ENCODE measurements around the gene SLC39A12. TPM values are rescaled to one million over a fixed set of nuclear protein-coding genes. Genes with fewer than 3 reads are reported as not detected.

Gene SLC39A12
- total RNA-seq, 4 donors from 2014 or later, result not detected

DNA sequence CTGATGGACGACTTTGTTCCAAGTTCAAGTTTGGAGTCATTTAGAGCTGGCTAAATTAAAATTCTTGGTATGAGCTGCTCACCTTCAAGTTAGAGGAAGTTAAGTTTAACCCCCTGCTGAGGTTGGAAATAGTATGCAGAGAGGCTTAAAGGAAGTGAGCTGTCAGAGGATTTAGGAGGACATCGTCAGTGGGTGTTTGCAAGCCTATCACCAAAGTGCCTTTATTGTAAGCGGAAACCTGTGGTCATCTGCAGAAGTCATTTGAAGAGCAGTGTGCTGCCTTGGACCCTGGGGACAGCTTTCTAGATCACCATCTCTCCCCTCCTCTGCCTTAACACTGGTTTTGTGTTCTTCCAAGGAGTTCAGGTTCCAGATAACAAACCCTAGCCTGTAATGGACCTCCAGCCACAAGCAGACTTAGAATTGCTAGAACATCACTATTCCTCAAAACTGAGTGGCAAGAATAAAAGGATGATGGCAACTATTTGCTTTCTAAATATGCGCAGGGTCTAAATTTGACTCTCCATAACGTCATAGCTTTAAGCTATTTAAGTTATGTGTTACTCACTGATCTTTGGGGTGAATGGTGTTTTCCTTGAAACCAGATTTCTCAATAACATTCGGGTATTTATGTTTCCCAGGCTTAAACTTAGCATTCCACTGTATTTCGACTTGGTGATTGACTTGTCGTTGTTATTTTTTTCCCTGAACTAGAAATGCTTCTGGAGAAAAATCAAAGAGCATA is 93.4 kb downstream of the SLC39A12 start:
- Histone ChIP-seq H3K27me3 (no peaks in the 10 kb centered on the region), H3K27ac (no peak overlapping the region), H3K9me3 (no peaks in the 10 kb centered on the region), H3K36me3 (no peaks in the 10 kb centered on the region), H3K4me3 (no peak overlapping the region), H3K4me1 (no peaks in the 10 kb centered on the region)
- TF ChIP-seq, protein P1, sequence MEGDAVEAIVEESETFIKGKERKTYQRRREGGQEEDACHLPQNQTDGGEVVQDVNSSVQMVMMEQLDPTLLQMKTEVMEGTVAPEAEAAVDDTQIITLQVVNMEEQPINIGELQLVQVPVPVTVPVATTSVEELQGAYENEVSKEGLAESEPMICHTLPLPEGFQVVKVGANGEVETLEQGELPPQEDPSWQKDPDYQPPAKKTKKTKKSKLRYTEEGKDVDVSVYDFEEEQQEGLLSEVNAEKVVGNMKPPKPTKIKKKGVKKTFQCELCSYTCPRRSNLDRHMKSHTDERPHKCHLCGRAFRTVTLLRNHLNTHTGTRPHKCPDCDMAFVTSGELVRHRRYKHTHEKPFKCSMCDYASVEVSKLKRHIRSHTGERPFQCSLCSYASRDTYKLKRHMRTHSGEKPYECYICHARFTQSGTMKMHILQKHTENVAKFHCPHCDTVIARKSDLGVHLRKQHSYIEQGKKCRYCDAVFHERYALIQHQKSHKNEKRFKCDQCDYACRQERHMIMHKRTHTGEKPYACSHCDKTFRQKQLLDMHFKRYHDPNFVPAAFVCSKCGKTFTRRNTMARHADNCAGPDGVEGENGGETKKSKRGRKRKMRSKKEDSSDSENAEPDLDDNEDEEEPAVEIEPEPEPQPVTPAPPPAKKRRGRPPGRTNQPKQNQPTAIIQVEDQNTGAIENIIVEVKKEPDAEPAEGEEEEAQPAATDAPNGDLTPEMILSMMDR (IDR thresholded peaks at IDR 0.05), result no peak
- TF ChIP-seq EP300 (IDR thresholded peaks at IDR 0.05) (no peak), POLR2A (IDR thresholded peaks at IDR 0.05) (no peak)
- DNase-seq (ENCODE audit: low spot score in 2 of 2), result no peak
- whole genome bisulfite sequencing, 2 donors, result 58 to 59% methylated on average over 8 of the region's 8 CpGs

DNA sequence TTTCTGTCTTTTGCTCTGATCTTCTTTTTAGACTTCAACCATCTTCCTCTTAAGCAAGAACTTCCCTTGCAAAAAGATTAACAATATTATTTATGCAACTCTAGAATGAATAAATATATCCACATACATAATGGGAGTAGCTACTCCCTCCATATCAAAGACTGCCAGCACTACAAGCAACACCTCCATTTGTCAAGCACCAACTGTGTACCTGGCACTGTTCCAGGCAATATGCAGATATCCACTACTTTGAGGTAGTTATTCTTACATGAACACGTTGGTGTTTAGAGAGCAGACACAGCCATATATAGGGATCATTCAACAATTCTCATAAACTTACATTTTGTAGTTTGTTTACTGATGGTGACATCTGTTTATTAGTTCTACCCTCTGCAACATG is 104.9 kb downstream of the SLC39A12 start:
- 56 to 66% methylated on average over 1 of the region's 1 CpG for WGBS, 2 donors
- H3K9me3 ChIP-seq, result no peaks in the 10 kb centered on the region

DNA sequence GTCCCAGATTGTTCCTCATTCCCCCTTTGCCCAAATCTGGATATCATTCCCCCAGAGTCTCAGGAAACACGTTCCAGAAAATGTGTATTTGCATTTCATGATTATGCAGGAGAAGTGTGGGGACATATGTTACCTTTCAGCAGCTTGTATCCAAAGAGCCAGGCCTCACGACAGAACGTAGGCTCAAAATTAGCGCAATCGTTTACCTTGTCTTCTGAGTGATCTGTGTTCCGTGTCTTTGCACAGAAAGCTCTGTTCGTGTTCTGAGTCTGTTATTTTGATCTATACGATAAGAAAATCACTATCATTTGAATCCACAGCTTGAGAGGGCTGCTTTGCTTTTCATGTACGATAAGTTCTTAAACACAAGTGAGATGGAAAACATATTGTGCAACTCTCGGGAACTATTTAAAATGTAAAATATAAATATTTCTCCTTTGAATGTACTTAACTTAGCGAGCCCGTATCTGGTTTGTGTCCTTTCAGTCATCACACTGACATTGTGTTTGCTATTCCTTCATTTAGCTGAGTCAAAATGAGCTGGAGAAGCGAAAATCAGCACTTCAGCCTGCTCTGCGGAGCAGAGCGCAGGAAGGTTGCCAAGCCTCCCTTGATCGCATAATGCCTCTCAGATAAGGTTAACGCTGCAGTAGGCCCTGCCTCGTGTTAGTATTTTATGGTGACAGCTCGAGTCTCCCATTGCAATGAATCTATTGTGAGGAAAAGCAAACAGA is 108.3 kb downstream of the SLC39A12 start:
- peaks cover 0 to under 1% (median 0%) of the 10 kb centered on the region in 4 donors for H3K9me3 ChIP-seq
- WGBS, 2 donors, result 67 to 76% methylated on average over 19 of the region's 19 CpGs
- no peaks in the 10 kb centered on the region for H3K36me3 ChIP-seq
- TF ChIP-seq POLR2A (IDR thresholded peaks at IDR 0.05) (no peak), EP300 (IDR thresholded peaks at IDR 0.05) (no peak)
- TF ChIP-seq, protein P1 (IDR thresholded peaks at IDR 0.05), result no peak
- H3K4me1 ChIP-seq, result no peaks in the 10 kb centered on the region
- no peak overlapping the region for H3K27ac ChIP-seq
- no peaks in the 10 kb centered on the region for H3K27me3 ChIP-seq
- no peak overlapping the region for H3K4me3 ChIP-seq
- DNase-seq (ENCODE audit: low spot score in 2 of 2), result no peak

More for the DNA sequence above, 104.9 kb downstream of the SLC39A12 start:
- TF ChIP-seq, protein P1 (IDR thresholded peaks at IDR 0.05), result no peak
- TF ChIP-seq EP300 (IDR thresholded peaks at IDR 0.05) (no peak), POLR2A (IDR thresholded peaks at IDR 0.05) (no peak)
- no peaks in the 10 kb centered on the region for H3K27me3 ChIP-seq
- no peaks in the 10 kb centered on the region for H3K4me1 ChIP-seq
- DNase-seq (ENCODE audit: low spot score in 2 of 2), result no peak
- H3K4me3 ChIP-seq, result no peak overlapping the region
- H3K27ac ChIP-seq, result no peak overlapping the region
- H3K36me3 ChIP-seq, result no peaks in the 10 kb centered on the region

DNA sequence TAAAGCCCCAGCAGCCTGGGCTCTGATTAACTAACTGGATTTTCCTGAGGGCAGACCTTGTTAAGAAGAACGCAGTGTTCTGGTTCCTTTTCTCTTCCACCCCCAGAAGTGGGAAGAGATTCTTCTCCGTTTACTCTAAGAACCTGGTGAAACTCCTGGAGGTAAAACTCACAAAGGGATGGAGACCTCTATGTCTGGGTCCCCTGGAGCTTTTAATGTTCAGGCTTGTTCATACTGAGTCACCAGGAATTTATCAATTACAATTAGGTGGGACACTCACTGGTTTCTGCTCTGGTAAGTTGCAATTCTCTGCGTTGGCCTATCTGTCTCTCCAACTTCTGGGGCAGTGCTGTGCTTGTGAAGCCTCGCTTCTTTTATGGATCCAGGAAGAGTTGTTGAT is 115.2 kb downstream of the SLC39A12 start:
- DNase-seq (ENCODE audit: low spot score in 2 of 2), result no peak
- H3K4me1 ChIP-seq, result no peaks in the 10 kb centered on the region
- H3K4me3 ChIP-seq, result no peak overlapping the region
- no peaks in the 10 kb centered on the region for H3K36me3 ChIP-seq
- no peak overlapping the region for H3K27ac ChIP-seq
- no peaks in the 10 kb centered on the region for H3K27me3 ChIP-seq
- 90 to 91% methylated on average over 4 of the region's 4 CpGs for WGBS, 2 donors
- TF ChIP-seq, protein P1 (IDR thresholded peaks at IDR 0.05), result no peak
- TF ChIP-seq POLR2A (IDR thresholded peaks at IDR 0.05) (no peak), EP300 (IDR thresholded peaks at IDR 0.05) (no peak)
- H3K9me3 ChIP-seq, result peaks cover 0 to 8% (median 0%) of the 10 kb centered on the region in 4 donors

DNA sequence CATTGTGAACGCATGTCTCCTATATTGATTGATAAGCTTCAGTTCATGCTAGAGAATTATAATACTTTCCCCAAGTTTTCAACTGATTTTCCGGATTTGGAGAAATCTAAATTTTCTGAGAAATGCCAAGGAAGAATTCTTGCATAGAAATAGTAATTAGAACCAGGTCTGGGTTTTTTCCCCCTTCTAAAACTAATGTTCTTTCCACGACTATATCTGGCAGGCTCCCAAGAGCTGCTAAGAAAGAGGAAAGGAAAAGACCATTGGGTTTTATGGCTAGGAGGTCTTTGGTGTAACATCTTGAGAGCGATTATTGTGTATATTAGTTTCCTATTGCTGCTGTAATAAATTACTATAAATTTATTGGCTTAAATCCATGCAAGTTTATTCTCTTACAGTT is 116.7 kb downstream of the SLC39A12 start:
- no peaks in the 10 kb centered on the region for H3K4me1 ChIP-seq
- H3K36me3 ChIP-seq, result no peaks in the 10 kb centered on the region
- no peak overlapping the region for H3K27ac ChIP-seq
- no peaks in the 10 kb centered on the region for H3K27me3 ChIP-seq
- TF ChIP-seq POLR2A (IDR thresholded peaks at IDR 0.05) (no peak), EP300 (IDR thresholded peaks at IDR 0.05) (no peak)
- TF ChIP-seq, protein P1 (IDR thresholded peaks at IDR 0.05), result no peak
- DNase-seq (ENCODE audit: low spot score in 2 of 2), result no peak
- peaks cover 0 to 8% (median 0%) of the 10 kb centered on the region in 4 donors for H3K9me3 ChIP-seq
- 68 to 75% methylated on average over 4 of the region's 4 CpGs for WGBS, 2 donors
- H3K4me3 ChIP-seq, result no peak overlapping the region
